Measurements from ENCODE around the gene PRSS8. TPM values are rescaled to one million over a fixed set of nuclear protein-coding genes. Genes with fewer than 3 reads are reported as not detected.
A peak's percentile ranks its signal among the peaks of the same experiment; 100 is the strongest.

PRSS8 gene
- total RNA-seq, 5 donors from 2014 or later (not counting 1 experiment from before 2014, with no cell fraction given), result 0.43 to 1.1 (median 0.55) TPM; not detected in 2

DNA sequence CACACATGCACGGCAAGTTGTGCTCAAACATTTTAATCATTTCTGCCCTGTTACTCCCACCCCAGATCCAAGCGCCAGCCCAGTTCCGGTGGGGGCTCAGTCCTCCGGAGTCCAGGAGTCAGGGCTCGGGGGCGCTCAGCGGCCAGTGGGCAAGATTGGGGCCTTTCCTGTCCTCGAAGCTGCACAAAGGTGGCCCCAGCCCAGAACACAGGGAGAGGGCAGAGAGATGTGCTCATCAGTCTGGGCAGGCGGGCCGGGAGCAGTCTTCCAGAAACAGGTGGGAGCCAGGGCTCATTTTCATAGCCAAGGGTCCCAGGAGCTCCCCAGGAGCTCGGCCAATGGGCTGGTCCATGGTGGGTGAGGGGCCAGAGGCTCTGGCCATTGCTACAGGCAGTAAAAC, 4.1 kb downstream of the PRSS8 start:
- Histone ChIP-seq H3K4me3 (ENCODE audit: control insufficient read depth in 1 of 2, extremely low read depth in 1 of 2, low read length in 1 of 2) (no peak overlapping the region), H3K27ac (ENCODE audit: low read length) (no peak overlapping the region), H3K9me3 (no peaks in the 10 kb centered on the region), H3K27me3 (replicated peaks in 1 of 2; ENCODE audit: control insufficient read depth in 2 of 2, extremely low read depth in 1 of 2, insufficient read depth in 2 of 2, low read length in 1 of 2) (no peaks in the 10 kb centered on the region), H3K36me3 (ENCODE audit: control insufficient read depth in 2 of 2, extremely low read depth in 1 of 2, insufficient read depth in 1 of 2, low read length in 1 of 2) (peaks cover 29 to 44% of the 10 kb centered on the region in 2 donors), H3K4me1 (ENCODE audit: control insufficient read depth in 1 of 2, extremely low read depth in 1 of 2, insufficient read depth in 2 of 2, low read length in 2 of 2) (peaks cover 0 to 3% of the 10 kb centered on the region in 2 experiments)
- ATAC-seq (replicated peaks in 1 of 4) (no peak), DNase-seq (no peak)
- POLR2A ChIA-PET, result interaction anchor here in 1 of 2 donors (0.5 kb wide), 1 partner anchor 11 kb away, joined by 3 read pairs; no protein-coding TSS in a partner anchor
- Mint-ChIP-seq H3K9me3 (no peaks in the 10 kb centered on the region), H3K27me3 (no peaks in the 10 kb centered on the region), H3K4me1 (peaks cover 0 to 2% (median under 1%) of the 10 kb centered on the region in 3 donors), H3K36me3 (peaks cover 17% of the 10 kb centered on the region), H3K27ac (no peak overlapping the region), H3K4me3 (no peak overlapping the region)
- CTCF ChIA-PET, result interaction anchor here in 1 of 2 donors (0.5 kb wide), 1 partner anchor 115 kb away, joined by 5 read pairs; no protein-coding TSS in a partner anchor
- WGBS (ENCODE audit: insufficient coverage), result 96% methylated on average over 8 of the region's 11 CpGs

DNA sequence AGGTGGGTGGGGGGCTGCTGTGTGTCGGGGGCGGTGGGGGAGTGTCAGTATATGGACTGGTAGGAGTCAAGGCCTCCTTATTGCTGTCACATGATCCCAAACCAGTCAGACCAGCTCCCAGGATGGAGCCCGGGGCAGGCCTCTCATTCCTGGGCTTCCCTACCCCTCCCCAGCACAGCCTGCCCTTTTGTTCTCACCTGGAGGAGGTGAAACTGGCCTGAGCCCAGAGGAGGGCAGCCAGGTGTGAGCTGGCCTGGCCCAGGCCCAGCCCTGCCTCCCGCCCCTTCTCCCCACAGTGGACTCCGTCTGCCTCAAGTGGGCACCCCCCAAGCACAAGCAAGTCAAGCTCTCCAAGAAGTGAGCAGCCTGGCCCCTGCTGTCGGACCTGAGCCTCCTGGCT, 4.6 kb downstream of the PRSS8 start:
- no peak for DNase-seq
- Histone ChIP-seq H3K27me3 (replicated peaks in 1 of 2; ENCODE audit: control insufficient read depth in 2 of 2, extremely low read depth in 1 of 2, insufficient read depth in 2 of 2, low read length in 1 of 2) (no peaks in the 10 kb centered on the region), H3K4me1 (ENCODE audit: control insufficient read depth in 1 of 2, extremely low read depth in 1 of 2, insufficient read depth in 2 of 2, low read length in 2 of 2) (peaks cover 0 to 3% of the 10 kb centered on the region in 2 experiments), H3K4me3 (ENCODE audit: control insufficient read depth in 1 of 2, extremely low read depth in 1 of 2, low read length in 1 of 2) (no peak overlapping the region), H3K36me3 (ENCODE audit: control insufficient read depth in 2 of 2, extremely low read depth in 1 of 2, insufficient read depth in 1 of 2, low read length in 1 of 2) (peaks cover 29 to 44% of the 10 kb centered on the region in 2 donors), H3K9me3 (no peaks in the 10 kb centered on the region), H3K27ac (ENCODE audit: low read length) (no peak overlapping the region)
- Mint-ChIP-seq H3K27ac (no peak overlapping the region), H3K4me1 (peaks cover 2 to 6% (median 5%) of the 10 kb centered on the region in 3 donors), H3K27me3 (no peaks in the 10 kb centered on the region), H3K36me3 (peaks cover 22% of the 10 kb centered on the region), H3K9me3 (no peaks in the 10 kb centered on the region), H3K4me3 (no peak overlapping the region)
- POLR2A ChIA-PET, result interaction anchor here in 1 of 2 donors (0.5 kb wide), 1 partner anchor 57 kb away, joined by 3 read pairs; the partner anchor contains the start of gene ZNF668
- ATAC-seq (replicated peaks in 1 of 4), result no peak
- WGBS (ENCODE audit: insufficient coverage), result 100% methylated on average over 1 of the region's 6 CpGs
- CTCF ChIA-PET, result interaction anchor here in 1 of 2 donors (0.7 kb wide), 1 partner anchor 62 kb away, joined by 4 read pairs; no protein-coding TSS in a partner anchor

DNA sequence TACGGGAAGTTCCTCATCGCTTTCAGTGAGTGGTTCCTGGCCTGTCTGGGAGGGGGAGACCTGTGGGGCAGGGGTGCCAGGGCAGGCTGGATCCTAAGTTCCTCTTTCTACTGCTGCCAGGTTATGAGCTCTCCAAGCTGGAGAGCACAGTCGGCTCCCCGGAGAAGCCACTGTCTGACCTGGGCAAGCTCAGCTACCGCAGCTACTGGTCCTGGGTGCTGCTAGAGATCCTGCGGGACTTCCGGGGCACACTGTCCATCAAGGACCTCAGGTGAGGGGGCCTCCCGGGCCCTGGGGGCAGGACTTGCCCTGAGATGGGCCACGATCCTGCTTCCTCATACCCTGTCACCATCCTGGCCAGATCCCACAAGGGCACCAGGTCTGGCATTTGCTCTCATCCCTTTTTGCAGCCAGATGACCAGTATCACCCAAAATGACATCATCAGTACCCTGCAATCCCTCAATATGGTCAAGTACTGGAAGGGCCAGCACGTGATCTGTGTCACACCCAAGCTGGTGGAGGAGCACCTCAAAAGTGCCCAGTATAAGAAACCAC, 5.1 kb downstream of the PRSS8 start:
- Histone ChIP-seq H3K27me3 (replicated peaks in 1 of 2; ENCODE audit: control insufficient read depth in 2 of 2, extremely low read depth in 1 of 2, insufficient read depth in 2 of 2, low read length in 1 of 2) (no peaks in the 10 kb centered on the region), H3K4me1 (ENCODE audit: control insufficient read depth in 1 of 2, extremely low read depth in 1 of 2, insufficient read depth in 2 of 2, low read length in 2 of 2) (peaks cover 0 to 3% of the 10 kb centered on the region in 2 experiments), H3K27ac (ENCODE audit: low read length) (no peak overlapping the region), H3K36me3 (ENCODE audit: control insufficient read depth in 2 of 2, extremely low read depth in 1 of 2, insufficient read depth in 1 of 2, low read length in 1 of 2) (peaks cover 29 to 44% of the 10 kb centered on the region in 2 donors), H3K4me3 (ENCODE audit: control insufficient read depth in 1 of 2, extremely low read depth in 1 of 2, low read length in 1 of 2) (no peak overlapping the region), H3K9me3 (no peaks in the 10 kb centered on the region)
- H3K27ac Mint-ChIP-seq, result no peak overlapping the region
- 92% methylated on average over 9 of the region's 10 CpGs for WGBS (ENCODE audit: insufficient coverage)
- no peak for DNase-seq
- H3K27me3 Mint-ChIP-seq, result no peaks in the 10 kb centered on the region
- CTCF ChIA-PET, result interaction anchor here in 1 of 2 donors (0.7 kb wide), 1 partner anchor 62 kb away, joined by 4 read pairs; no protein-coding TSS in a partner anchor
- H3K36me3 Mint-ChIP-seq, result peaks cover 24% of the 10 kb centered on the region
- no peaks in the 10 kb centered on the region for H3K9me3 Mint-ChIP-seq
- no peak for ATAC-seq (replicated peaks in 1 of 4)
- peaks cover 2 to 9% (median 7%) of the 10 kb centered on the region in 3 donors for H3K4me1 Mint-ChIP-seq
- H3K4me3 Mint-ChIP-seq, result no peak overlapping the region
- POLR2A ChIA-PET, result interaction anchor here in 1 of 2 donors (0.5 kb wide), 1 partner anchor 57 kb away, joined by 3 read pairs; the partner anchor contains the start of gene ZNF668

DNA sequence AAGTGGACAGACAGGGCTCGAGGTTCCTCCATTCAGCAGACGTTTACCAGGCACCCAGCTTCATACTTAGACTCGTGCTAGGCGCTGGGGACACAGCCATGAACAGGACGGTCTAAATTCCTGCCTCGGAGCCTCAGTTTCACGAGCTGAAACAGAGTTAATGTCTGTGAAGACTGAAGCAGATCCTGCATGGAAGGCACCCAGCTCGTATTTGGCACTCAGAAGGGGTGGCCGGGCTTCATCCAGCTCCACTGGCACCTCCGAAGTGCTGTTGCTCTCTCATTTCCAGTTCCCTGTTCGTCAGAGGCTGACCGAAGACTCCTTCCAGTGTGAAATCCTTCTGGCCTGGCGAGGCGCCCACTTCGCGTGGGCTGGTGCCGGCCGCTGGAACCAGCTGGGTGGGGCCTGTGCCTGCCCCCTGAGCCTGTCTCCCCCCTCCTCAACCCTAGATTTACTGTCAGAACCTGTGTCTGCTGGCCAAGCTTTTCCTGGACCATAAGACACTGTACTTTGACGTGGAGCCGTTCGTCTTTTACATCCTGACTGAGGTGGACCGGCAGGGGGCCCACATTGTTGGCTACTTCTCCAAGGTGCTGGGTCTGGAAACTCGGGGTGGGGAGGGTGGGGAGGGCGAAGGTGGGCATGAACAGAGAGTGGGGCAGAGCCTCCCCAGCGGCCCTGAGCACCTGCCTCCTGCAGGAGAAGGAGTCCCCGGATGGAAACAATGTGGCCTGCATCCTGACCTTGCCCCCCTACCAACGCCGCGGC, 5.8 kb downstream of the PRSS8 start:
- CTCF ChIA-PET, result interaction anchor here in 1 of 2 donors (0.7 kb wide), 1 partner anchor 61 kb away, joined by 4 read pairs; no protein-coding TSS in a partner anchor
- no peak for DNase-seq
- Mint-ChIP-seq H3K27ac (no peak overlapping the region), H3K4me1 (peaks cover 2 to 9% (median 7%) of the 10 kb centered on the region in 3 donors), H3K4me3 (no peak overlapping the region), H3K27me3 (no peaks in the 10 kb centered on the region), H3K9me3 (no peaks in the 10 kb centered on the region), H3K36me3 (peaks cover 24% of the 10 kb centered on the region)
- Histone ChIP-seq H3K4me3 (ENCODE audit: control insufficient read depth in 1 of 2, extremely low read depth in 1 of 2, low read length in 1 of 2) (no peak overlapping the region), H3K27me3 (replicated peaks in 1 of 2; ENCODE audit: control insufficient read depth in 2 of 2, extremely low read depth in 1 of 2, insufficient read depth in 2 of 2, low read length in 1 of 2) (no peaks in the 10 kb centered on the region), H3K4me1 (ENCODE audit: control insufficient read depth in 1 of 2, extremely low read depth in 1 of 2, insufficient read depth in 2 of 2, low read length in 2 of 2) (peaks cover 0 to 3% of the 10 kb centered on the region in 2 experiments), H3K36me3 (ENCODE audit: control insufficient read depth in 2 of 2, extremely low read depth in 1 of 2, insufficient read depth in 1 of 2, low read length in 1 of 2) (peaks cover 29 to 44% of the 10 kb centered on the region in 2 donors), H3K27ac (ENCODE audit: low read length) (no peak overlapping the region), H3K9me3 (no peaks in the 10 kb centered on the region)
- 87% methylated on average over 26 of the region's 29 CpGs for WGBS (ENCODE audit: insufficient coverage)
- ATAC-seq (replicated peaks in 1 of 4), result no peak
- POLR2A ChIA-PET, result interaction anchor here in 1 of 2 donors (0.5 kb wide), 1 partner anchor 12 kb away, joined by 3 read pairs; no protein-coding TSS in a partner anchor

DNA sequence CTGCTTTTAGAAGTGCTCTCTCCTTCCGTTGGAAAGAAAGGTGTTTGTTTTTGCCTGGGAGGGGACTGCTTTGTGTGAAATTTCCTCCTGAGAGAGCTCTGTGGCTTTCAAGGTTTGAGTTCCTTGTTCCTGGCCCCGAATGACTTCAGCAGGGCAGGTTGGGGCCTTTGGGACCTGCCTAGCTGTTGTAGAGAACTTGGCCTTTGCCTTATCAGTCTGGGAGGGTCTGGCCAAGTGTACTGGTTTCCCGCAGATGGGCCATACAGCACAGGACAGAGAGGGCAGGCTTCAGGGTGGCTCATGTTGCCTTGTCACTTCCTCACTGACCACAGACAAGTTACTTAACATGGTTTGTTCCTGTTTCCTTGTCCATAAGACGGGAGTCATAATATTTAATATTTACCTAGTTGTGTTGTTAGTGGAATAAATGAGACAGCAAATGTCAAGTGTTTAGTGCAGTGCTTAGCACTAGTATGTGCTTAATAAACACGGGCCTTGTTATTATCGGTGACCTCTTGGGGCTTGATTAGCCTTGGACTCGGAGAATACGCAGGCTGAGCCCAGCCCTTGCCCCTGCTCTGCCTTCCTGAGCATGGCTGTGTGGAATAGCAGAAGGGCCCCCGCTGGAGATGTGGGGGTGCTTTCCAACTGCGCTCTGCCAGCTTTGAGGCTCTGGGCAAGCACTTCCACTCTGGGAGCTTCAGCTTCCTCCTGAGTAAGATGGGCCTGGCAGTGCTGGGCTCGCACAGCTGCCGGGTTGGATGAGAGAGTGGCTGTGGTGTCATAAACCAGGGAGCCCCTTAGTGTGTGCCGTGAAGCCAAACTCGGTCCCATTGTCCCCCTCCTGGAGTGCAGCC, 6.6 kb downstream of the PRSS8 start:
- Histone ChIP-seq H3K4me3 (ENCODE audit: control insufficient read depth in 1 of 2, extremely low read depth in 1 of 2, low read length in 1 of 2) (no peak overlapping the region), H3K4me1 (ENCODE audit: control insufficient read depth in 1 of 2, extremely low read depth in 1 of 2, insufficient read depth in 2 of 2, low read length in 2 of 2) (peaks cover 0 to 3% of the 10 kb centered on the region in 2 experiments), H3K27ac (ENCODE audit: low read length) (no peak overlapping the region), H3K36me3 (ENCODE audit: control insufficient read depth in 2 of 2, extremely low read depth in 1 of 2, insufficient read depth in 1 of 2, low read length in 1 of 2) (peaks cover 29 to 47% of the 10 kb centered on the region in 2 donors), H3K27me3 (replicated peaks in 1 of 2; ENCODE audit: control insufficient read depth in 2 of 2, extremely low read depth in 1 of 2, insufficient read depth in 2 of 2, low read length in 1 of 2) (no peaks in the 10 kb centered on the region), H3K9me3 (no peaks in the 10 kb centered on the region)
- Mint-ChIP-seq H3K4me3 (no peak overlapping the region), H3K27me3 (no peaks in the 10 kb centered on the region), H3K36me3 (peaks cover 24% of the 10 kb centered on the region), H3K27ac (peak overlapping the region in 1 of 2 donors; percentile 49), H3K9me3 (no peaks in the 10 kb centered on the region), H3K4me1 (peaks cover 2 to 9% (median 7%) of the 10 kb centered on the region in 3 donors)
- CTCF ChIA-PET, result no interaction called here
- POLR2A ChIA-PET, result interaction anchor here in 1 of 2 donors (0.5 to 0.6 kb wide), 2 partner anchors 13 to 51 kb away, joined by 3 read pairs; partner anchors contain the start of gene FUS
- 80% methylated on average over 11 of the region's 14 CpGs for WGBS (ENCODE audit: insufficient coverage)
- peak in 2 of 4 experiments; percentile 12 to 35 for ATAC-seq (replicated peaks in 1 of 4)
- DNase-seq, result peak in 6 of 35 experiments; percentile 16 to 59 (median 28)
